Amygdala (tissue), 56 donors: ENCODE data around the gene SLC2A8.

ENCODE experiments used
- DNase-seq, 56 donors: peaks; one replicate each; lab custom pipeline; 2025; lab: John Stamatoyannopoulos, UW

The SLC2A8 gene, protein sequence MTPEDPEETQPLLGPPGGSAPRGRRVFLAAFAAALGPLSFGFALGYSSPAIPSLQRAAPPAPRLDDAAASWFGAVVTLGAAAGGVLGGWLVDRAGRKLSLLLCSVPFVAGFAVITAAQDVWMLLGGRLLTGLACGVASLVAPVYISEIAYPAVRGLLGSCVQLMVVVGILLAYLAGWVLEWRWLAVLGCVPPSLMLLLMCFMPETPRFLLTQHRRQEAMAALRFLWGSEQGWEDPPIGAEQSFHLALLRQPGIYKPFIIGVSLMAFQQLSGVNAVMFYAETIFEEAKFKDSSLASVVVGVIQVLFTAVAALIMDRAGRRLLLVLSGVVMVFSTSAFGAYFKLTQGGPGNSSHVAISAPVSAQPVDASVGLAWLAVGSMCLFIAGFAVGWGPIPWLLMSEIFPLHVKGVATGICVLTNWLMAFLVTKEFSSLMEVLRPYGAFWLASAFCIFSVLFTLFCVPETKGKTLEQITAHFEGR

DNA sequence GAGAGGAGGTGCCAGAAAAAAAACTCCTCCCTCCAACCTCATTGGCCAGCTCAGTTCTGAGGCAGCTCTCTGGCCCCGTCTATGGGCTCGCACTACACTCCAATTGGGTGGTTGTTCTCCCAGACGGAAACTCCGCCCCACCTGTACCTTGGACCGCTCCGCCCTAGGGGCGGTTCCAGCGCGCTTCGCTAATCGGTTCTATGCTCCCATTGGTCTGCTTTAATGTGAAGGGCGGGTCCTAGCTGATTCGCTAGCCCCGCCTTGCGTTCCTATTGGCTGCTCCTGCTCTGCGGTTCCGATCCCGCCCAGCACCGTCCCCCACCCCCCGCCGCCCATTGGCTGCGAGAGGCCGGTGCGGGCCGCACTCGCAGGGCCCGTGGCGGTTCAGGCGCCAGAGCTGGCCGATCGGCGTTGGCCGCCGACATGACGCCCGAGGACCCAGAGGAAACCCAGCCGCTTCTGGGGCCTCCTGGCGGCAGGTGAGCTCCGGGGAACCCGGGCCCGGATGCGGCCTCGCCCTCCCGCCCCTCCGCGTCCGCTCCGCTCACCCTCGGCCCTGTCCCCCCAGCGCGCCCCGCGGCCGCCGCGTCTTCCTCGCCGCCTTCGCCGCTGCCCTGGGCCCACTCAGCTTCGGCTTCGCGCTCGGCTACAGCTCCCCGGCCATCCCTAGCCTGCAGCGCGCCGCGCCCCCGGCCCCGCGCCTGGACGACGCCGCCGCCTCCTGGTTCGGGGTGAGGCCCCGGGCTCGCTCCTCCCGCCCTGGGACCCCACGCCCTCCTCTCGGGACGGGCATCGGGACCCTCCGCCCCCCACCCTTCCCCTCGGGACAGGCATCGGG lies at the start of gene SLC2A8:
Gene SLC2A8 (plus strand): TSS at position 362 of the 838 bp plus-strand sequence. CDS start 62 bp downstream, at position 424.
- DNase-seq, result peak; percentile 63 to 100 (median 99)

GRCh38 chr9:127347831-127348776 lies 48.9 kb upstream of the SLC2A8 start:
- peak in 6 of 56 donors; percentile 20 to 43 (median 26) for DNase-seq

GRCh38 chr9:127349483-127350113 lies 47.4 kb upstream of the SLC2A8 start:
- no peak for DNase-seq

DNA sequence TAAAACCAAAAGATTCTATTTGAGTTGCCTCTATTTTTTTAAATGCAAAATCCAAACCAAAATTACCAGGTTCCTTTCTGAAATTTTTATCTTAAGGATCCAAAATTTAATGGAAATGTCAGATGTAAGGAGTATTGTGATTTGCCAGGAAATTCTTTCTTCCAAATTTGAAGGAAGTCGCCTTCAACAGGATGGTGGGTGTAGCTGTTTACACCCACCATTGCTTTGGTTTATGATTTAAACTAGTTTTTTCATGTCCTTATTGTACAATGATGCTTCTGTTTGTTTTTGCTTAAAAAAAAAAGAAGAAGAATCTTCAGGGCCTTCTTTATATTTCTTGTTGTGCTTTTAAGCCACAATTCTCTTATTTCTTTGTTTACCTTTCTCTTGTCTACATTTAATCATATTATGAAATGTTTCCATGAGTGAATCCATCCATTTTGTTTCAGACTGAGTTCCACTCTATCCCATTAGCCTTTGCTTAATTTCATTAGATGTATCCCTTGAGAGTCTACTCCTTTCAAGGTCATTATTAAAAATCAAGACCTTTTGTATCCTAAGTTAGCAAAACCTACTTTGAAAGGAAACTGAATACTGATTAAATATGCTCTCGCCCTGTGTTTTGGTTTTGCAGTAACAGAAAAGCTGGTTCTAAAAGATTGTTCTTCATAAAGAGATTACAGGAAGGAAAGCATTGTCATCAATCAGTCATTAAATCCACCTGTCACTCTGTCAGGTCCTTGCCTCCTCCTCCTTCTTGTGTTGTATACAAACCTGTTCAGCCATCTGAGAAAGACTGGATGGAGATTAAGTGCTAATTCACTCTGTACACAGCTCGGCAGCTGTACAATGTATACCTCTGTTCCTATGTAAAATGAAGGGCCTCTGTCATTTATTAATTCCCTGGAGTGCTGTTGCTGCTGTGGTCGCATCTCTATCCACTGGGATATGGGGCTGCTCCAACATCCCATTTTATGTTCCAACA lies 45.5 kb upstream of the SLC2A8 start:
- DNase-seq, result no peak

DNA sequence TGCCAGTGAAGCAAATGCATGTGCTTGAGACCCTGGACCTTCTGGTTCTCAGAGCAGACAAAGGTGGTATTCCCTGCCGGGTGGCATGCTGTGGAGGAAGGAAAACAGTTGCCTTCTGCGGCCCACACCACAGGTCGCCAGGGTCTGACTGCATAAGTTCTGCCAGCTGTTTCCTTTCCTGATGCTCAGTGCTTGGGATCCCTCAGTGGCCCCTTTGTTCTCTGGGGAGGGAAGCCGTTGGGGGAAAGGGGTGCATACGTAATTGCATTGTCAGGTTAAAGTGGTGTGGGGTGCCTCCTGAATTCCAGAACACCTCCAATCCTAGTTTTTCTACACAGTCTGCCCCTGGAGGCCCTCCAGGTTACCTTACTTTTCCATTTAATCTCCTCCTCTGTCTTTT lies 43.1 kb upstream of the SLC2A8 start:
- DNase-seq, result no peak

GRCh38 chr9:127356906-127357305 lies 40.1 kb upstream of the SLC2A8 start:
- no peak for DNase-seq

- no peak for DNase-seq
Measured at GRCh38 chr9:127358023-127358535, 38.9 kb upstream of the SLC2A8 start.

- DNase-seq, result no peak
Measured at GRCh38 chr9:127358770-127359169, 38.2 kb upstream of the SLC2A8 start.

GRCh38 chr9:127360250-127360649 lies 36.7 kb upstream of the SLC2A8 start:
- peak in 1 of 56 donors; percentile 28 for DNase-seq

DNA sequence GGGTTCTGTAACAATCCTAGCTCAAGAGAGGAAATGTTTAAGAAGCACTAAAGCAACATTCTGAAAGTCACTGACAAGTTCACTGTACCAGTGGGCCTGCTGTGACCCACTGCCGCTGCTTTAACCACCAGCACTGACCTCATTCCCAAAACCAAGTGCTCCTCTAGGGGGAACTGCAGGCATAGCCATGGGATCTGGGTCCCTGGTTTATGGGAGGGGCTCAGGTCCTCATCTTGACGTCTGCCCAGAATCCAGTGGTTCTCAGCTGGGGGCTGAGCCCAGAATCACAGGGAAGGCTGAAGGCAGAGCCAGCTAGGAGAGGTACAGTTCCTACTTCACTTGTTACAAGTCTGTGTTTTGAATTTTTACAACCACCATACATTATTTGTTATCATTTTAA lies 36.1 kb upstream of the SLC2A8 start:
- peak in 9 of 56 donors; percentile 16 to 41 (median 27) for DNase-seq

GRCh38 chr9:127361561-127361960 lies 35.4 kb upstream of the SLC2A8 start:
- no peak for DNase-seq

GRCh38 chr9:127362829-127363228 lies 34.1 kb upstream of the SLC2A8 start:
- DNase-seq, result no peak

- DNase-seq, result no peak
Measured at GRCh38 chr9:127365461-127365860, 31.5 kb upstream of the SLC2A8 start.

GRCh38 chr9:127366594-127366993 lies 30.4 kb upstream of the SLC2A8 start:
- peak in 22 of 56 donors; percentile 11 to 60 (median 30) for DNase-seq

GRCh38 chr9:127368852-127369402 lies 28.0 kb upstream of the SLC2A8 start:
- DNase-seq, result no peak

DNA sequence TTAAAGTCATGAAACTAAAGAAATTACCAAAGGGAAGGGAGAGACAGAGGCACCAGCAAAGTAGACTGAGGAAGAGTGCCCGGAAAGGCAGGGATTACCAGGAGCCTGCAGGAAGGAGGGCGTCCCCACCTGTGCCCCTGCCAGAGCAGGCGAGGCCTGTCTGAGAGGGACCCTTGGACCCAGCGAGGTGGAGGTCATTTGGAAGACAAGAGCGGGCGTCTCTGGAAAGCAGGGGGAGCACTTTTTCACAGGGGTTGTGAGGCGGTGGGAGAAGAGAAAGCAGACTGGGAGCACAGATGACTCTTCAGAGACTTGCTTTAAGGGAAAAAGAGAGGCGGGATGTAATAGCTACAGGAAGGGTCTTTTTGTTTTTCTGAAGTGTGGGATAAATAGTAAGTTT lies 27.5 kb upstream of the SLC2A8 start:
- DNase-seq, result no peak

DNA sequence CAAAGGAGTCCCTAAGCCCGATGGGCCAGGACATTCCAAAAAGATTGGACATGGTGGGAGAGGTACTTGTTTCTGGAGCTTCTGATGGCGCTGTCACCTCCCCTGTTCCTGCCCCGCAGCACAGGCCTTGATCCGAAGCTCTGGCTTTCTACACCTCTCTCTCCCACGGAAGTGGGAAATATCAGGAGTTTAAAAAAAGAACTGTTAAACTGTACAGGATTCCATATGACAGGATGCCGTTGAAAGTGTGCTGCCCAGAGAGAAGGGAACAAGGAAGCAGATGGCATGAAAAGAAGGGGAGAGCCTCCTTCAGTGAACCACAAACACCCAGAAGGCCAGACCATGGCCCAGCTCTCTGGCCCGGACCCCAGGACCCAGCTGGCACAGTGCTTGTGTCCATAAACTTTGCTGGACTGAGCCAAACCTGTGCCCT lies 26.8 kb upstream of the SLC2A8 start:
- no peak for DNase-seq
